ENCODE results near the gene NCOA3. TPM values are rescaled to one million over a fixed set of nuclear protein-coding genes. Genes with fewer than 3 reads are reported as not detected.

NCOA3 gene
- total and polyA plus RNA-seq, 10 of the 15 experiments (the other 5 are each of a cell fraction or from before 2014, with no cell fraction given): 16.9 to 96.2 (median 73.6) TPM

GRCh38 chr20:47696856-47697255, 195.2 kb downstream of the NCOA3 start:
- intact Hi-C loops (cut with micrococcal nuclease; ENCODE audit: unreplicated experiment): no loop called here
- H3K9ac ChIP-seq (ENCODE audit: control insufficient read depth, insufficient read depth, low read length): no peak overlapping the region
- WGBS (ENCODE audit: insufficient coverage, insufficient replicate concordance, low lambda C conversion rate, missing lambda C conversion rate): 89% methylated on average over 11 of the region's 11 CpGs
- no peak overlapping the region for H2AFZ ChIP-seq (ENCODE audit: control insufficient read depth, low read depth, low read length)
- ChIA-PET SMC1A (ENCODE audit: uncharacterized antibody, unreplicated experiment) (interaction anchor here (3.1 kb wide), 1 partner anchor 12 kb away, joined by 19 read pairs; no protein-coding TSS in a partner anchor), CTCF (no interaction called here), POLR2A (no interaction called here), RAD21 (ENCODE audit: unreplicated experiment) (no interaction called here)
- TF ChIP-seq IRF4 (IDR thresholded peaks at IDR 0.05; ENCODE audit: low read depth, low read length) (no peak), TCF7 (IDR thresholded peaks at IDR 0.05; ENCODE audit: borderline replicate concordance) (no peak), ZBTB4 (CRISPR knock-in tag; IDR thresholded peaks at IDR 0.05) (no peak), ZBED1 (IDR thresholded peaks at IDR 0.05; ENCODE audit: borderline replicate concordance) (no peak), ZBTB33 (IDR thresholded peaks at IDR 0.05) (no peak), USF2 (IDR thresholded peaks at IDR 0.05; ENCODE audit: borderline replicate concordance, low read depth, low read length) (no peak), PBX3 (IDR thresholded peaks at IDR 0.05; ENCODE audit: insufficient replicate concordance, low read depth, low read length) (no peak)
- no peak for DNase-seq (ENCODE audit: low read depth, low spot score)
- peaks cover 13% of the 10 kb centered on the region for H3K4me1 ChIP-seq (ENCODE audit: control insufficient read depth, insufficient read depth, low read length)
- BruUV-seq (replicated peaks): no TSS peak
- H3K4me3 ChIP-seq: no peak overlapping the region
- no peaks in the 10 kb centered on the region for H3K9me3 ChIP-seq (replicated peaks; ENCODE audit: control insufficient read depth, insufficient read depth, low read length)
- ATAC-seq: no peak
- no peaks in the 10 kb centered on the region for H4K20me1 ChIP-seq (ENCODE audit: control insufficient read depth, insufficient read depth)
- H3K27me3 ChIP-seq (replicated peaks in 1 of 2; ENCODE audit: control insufficient read depth in 2 of 2, insufficient read depth in 2 of 2, low read length in 1 of 2): no peaks in the 10 kb centered on the region
- no peak for FAIRE-seq
- H3K36me3 ChIP-seq (ENCODE audit: control insufficient read depth in 2 of 2, insufficient read depth in 2 of 2, low read length in 1 of 2): no peaks in the 10 kb centered on the region
- no peaks in the 10 kb centered on the region for H3K79me2 ChIP-seq (ENCODE audit: control insufficient read depth, insufficient read depth, low read length)
- in situ Hi-C loops (cut with MboI): no loop called here
- no peak overlapping the region for H3K27ac ChIP-seq (ENCODE audit: control insufficient read depth, insufficient read depth)
- no peak overlapping the region for H3K4me2 ChIP-seq (ENCODE audit: control insufficient read depth, insufficient read depth)

Data from GM12878 (cell line).